Measurements from ENCODE around the gene RASL10A. TPM values are rescaled to one million over a fixed set of nuclear protein-coding genes. Genes with fewer than 3 reads are reported as not detected.

Gene RASL10A
- polyA plus RNA-seq, 3 donors: 0.35 to 2.1 (median 0.50) TPM

GRCh38 chr22:29353860-29354259 is 38.4 kb upstream of the RASL10A start:
- Histone ChIP-seq H3K9ac (ENCODE audit: insufficient read depth, low read length, poor library complexity, severe bottlenecking) (no peak overlapping the region), H3K36me3 (replicated peaks in 1 of 2; ENCODE audit: control insufficient read depth in 1 of 2, insufficient read depth in 2 of 2, low read length in 2 of 2) (peaks cover 95 to 99% of the 10 kb centered on the region in 2 donors), H4K20me1 (ENCODE audit: insufficient read depth, low read length) (peaks cover 48% of the 10 kb centered on the region), H3K9me3 (replicated peaks in 1 of 2; ENCODE audit: control insufficient read depth in 1 of 2, insufficient read depth in 1 of 2, low read length in 2 of 2) (no peaks in the 10 kb centered on the region), H3K27ac (ENCODE audit: low read depth in 1 of 2, low read length in 2 of 2) (no peak overlapping the region), H3K27me3 (ENCODE audit: control insufficient read depth in 2 of 2, insufficient read depth in 2 of 2, low read length in 2 of 2) (no peaks in the 10 kb centered on the region), H3K79me2 (ENCODE audit: insufficient read depth, low read length) (no peaks in the 10 kb centered on the region), H3K4me1 (ENCODE audit: control insufficient read depth in 1 of 2, insufficient read depth in 2 of 2, low read length in 2 of 2) (no peaks in the 10 kb centered on the region), H3K4me3 (replicated peaks in 1 of 3; ENCODE audit: low read depth in 2 of 3, low read length in 3 of 3) (no peak overlapping the region), H2AFZ (ENCODE audit: insufficient read depth, low read depth, low read length, poor library complexity, severe bottlenecking) (no peak overlapping the region), H3K4me2 (replicated peaks; ENCODE audit: extremely low read depth, low read length, poor library complexity, severe bottlenecking) (no peak overlapping the region)
- Mint-ChIP-seq H3K36me3 (peaks cover 93 to 100% of the 10 kb centered on the region in 2 donors), H3K27ac (peak overlapping the region in 1 of 7 donors; percentile 56), H3K9me3 (no peaks in the 10 kb centered on the region), H3K4me3 (no peak overlapping the region), H3K27me3 (ENCODE audit: low read depth in 3 of 3) (no peaks in the 10 kb centered on the region), H3K4me1 (no peaks in the 10 kb centered on the region)
- intact Hi-C loops (cut with micrococcal nuclease): no loop called here
- no peak for DNase-seq
- 96% methylated on average over 8 of the region's 8 CpGs for WGBS (ENCODE audit: insufficient coverage)
- TF ChIP-seq CTCF (IDR thresholded peaks at IDR 0.05): no peak

- Histone ChIP-seq H3K4me1 (ENCODE audit: control insufficient read depth in 1 of 2, insufficient read depth in 2 of 2, low read length in 2 of 2) (no peaks in the 10 kb centered on the region), H2AFZ (ENCODE audit: insufficient read depth, low read depth, low read length, poor library complexity, severe bottlenecking) (no peak overlapping the region), H3K36me3 (replicated peaks in 1 of 2; ENCODE audit: control insufficient read depth in 1 of 2, insufficient read depth in 2 of 2, low read length in 2 of 2) (peaks cover 95 to 99% of the 10 kb centered on the region in 2 donors), H3K4me2 (replicated peaks; ENCODE audit: extremely low read depth, low read length, poor library complexity, severe bottlenecking) (no peak overlapping the region), H3K27me3 (ENCODE audit: control insufficient read depth in 2 of 2, insufficient read depth in 2 of 2, low read length in 2 of 2) (no peaks in the 10 kb centered on the region), H3K27ac (ENCODE audit: low read depth in 1 of 2, low read length in 2 of 2) (no peak overlapping the region), H3K9ac (ENCODE audit: insufficient read depth, low read length, poor library complexity, severe bottlenecking) (no peak overlapping the region), H3K9me3 (replicated peaks in 1 of 2; ENCODE audit: control insufficient read depth in 1 of 2, insufficient read depth in 1 of 2, low read length in 2 of 2) (no peaks in the 10 kb centered on the region), H3K79me2 (ENCODE audit: insufficient read depth, low read length) (no peaks in the 10 kb centered on the region), H3K4me3 (replicated peaks in 1 of 3; ENCODE audit: low read depth in 2 of 3, low read length in 3 of 3) (no peak overlapping the region), H4K20me1 (ENCODE audit: insufficient read depth, low read length) (peaks cover 48% of the 10 kb centered on the region)
- intact Hi-C loops (cut with micrococcal nuclease): no loop called here
- Mint-ChIP-seq H3K4me3 (no peak overlapping the region), H3K4me1 (no peaks in the 10 kb centered on the region), H3K27ac (peak overlapping the region in 2 of 7 donors; percentile 26 to 58), H3K9me3 (no peaks in the 10 kb centered on the region), H3K36me3 (peaks cover 93 to 100% of the 10 kb centered on the region in 2 donors), H3K27me3 (ENCODE audit: low read depth in 3 of 3) (no peaks in the 10 kb centered on the region)
- no peak for DNase-seq
- 99% methylated on average over 9 of the region's 11 CpGs for WGBS (ENCODE audit: insufficient coverage)
- TF ChIP-seq CTCF (IDR thresholded peaks at IDR 0.05): no peak
These were observed 37.8 kb upstream of the RASL10A start for GRCh38 chr22:29353286-29353685.
